ENCODE data around the gene TMEM175. TPM values are rescaled to one million over a fixed set of nuclear protein-coding genes. Genes with fewer than 3 reads are reported as not detected.

Gene TMEM175
- total and polyA plus RNA-seq, 2 of the 4 experiments (the other 2 are of a cell fraction) = 7.7 to 41.9 TPM

DNA sequence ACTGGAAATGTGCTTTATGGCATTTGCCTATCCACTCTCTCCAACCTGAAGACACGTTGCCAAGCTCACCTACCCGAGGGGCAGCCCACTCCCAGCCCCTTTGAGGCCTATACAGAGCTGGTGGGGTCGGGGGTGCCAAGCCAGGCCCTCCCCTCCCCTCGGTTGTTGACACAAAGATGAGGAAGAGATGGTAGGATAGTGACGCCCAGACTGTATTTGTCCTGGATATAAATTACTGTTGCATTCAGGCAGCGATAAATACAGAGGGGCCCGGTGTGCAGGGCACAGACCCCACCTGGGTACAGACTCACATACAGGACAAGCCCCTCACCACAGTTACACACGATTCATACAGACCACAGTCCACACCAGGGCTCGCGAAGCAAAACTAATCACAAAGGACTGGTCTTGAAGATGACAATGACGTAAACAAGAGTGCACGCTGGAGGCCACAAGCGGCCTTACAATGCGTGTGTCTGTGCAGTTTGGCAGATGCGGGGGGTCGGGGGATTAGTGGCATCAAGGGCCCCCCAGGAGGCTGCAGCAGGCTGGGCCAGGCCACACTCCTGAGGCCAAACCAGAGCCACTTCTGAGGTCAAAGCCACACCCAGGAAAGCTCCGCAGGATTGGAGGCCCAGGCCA lies 26.6 kb downstream of the TMEM175 start:
- H4K91ac ChIP-seq (ENCODE audit: insufficient read depth, low read depth, low read length) = no peak overlapping the region
- H3K79me1 ChIP-seq (ENCODE audit: low read depth in 1 of 2, low read length in 2 of 2) = no peaks in the 10 kb centered on the region
- intact Hi-C loops (cut with micrococcal nuclease) = no loop called here
- no peak overlapping the region for H2AK9ac ChIP-seq (replicated peaks; ENCODE audit: low read depth, low read length, poor library complexity)
- in situ Hi-C loops (cut with MboI; ENCODE audit: low sequenced_read_pairs) = no loop called here
- H3K23ac ChIP-seq (ENCODE audit: low read depth, low read length) = no peak overlapping the region
- H4K20me1 ChIP-seq (ENCODE audit: insufficient read depth, low read length) = no peaks in the 10 kb centered on the region; the same call in 1 of the 2 replicates
- ATAC-seq (ENCODE audit: low read depth) (no peak), DNase-seq (no peak)
- H3K36me3 ChIP-seq (ENCODE audit: control insufficient read depth, insufficient read depth, low read length) = peaks cover 42% of the 10 kb centered on the region
- H2BK20ac ChIP-seq (ENCODE audit: low read depth, low read length) = no peak overlapping the region
- 0 out of 2 replicates have a peak, but pooled peaks cover 2% of the 10 kb centered on the region for H3K9me1 ChIP-seq (ENCODE audit: insufficient read depth, low read length)
- WGBS, 2 experiments (ENCODE audit: extremely low coverage in 2 of 2, insufficient read length in 1 of 2) = 82% methylated on average over 6 of the region's 17 CpGs; no CpG with 5 or more reads in 1 of the 2 experiments
- H3K4me2 ChIP-seq (ENCODE audit: low read depth, low read length) = no peak overlapping the region
- H3K18ac ChIP-seq (ENCODE audit: low read depth, low read length) = no peak overlapping the region
- no peak overlapping the region for H2AK5ac ChIP-seq (ENCODE audit: low read depth, low read length)
- no peak overlapping the region for H3K4ac ChIP-seq (ENCODE audit: low read depth, low read length)
- H3K4me3 ChIP-seq (ENCODE audit: insufficient read depth, low read depth, low read length) = no peak overlapping the region
- no peak overlapping the region for H3K27ac ChIP-seq (ENCODE audit: insufficient read depth, low read length)
- TF ChIP-seq POLR2A (IDR thresholded peaks at IDR 0.05; ENCODE audit: low read depth, low read length) (no peak), CHD1 (IDR thresholded peaks at IDR 0.05; ENCODE audit: low read depth, low read length) (no peak), MAFK (IDR thresholded peaks at IDR 0.05; ENCODE audit: low read depth, low read length) (no peak), NFE2L2 (IDR thresholded peaks at IDR 0.05; ENCODE audit: low read depth, low read length) (no peak), RCOR1 (IDR thresholded peaks at IDR 0.05; ENCODE audit: insufficient replicate concordance, low read length) (no peak), RAD21 (IDR thresholded peaks at IDR 0.05; ENCODE audit: low read length) (no peak), RFX5 (IDR thresholded peaks at IDR 0.05; ENCODE audit: low read depth, low read length) (no peak), MAZ (IDR thresholded peaks at IDR 0.05; ENCODE audit: borderline replicate concordance, low read depth, low read length) (no peak), FOS (IDR thresholded peaks at IDR 0.05; ENCODE audit: low read depth, low read length) (no peak), SMC3 (IDR thresholded peaks at IDR 0.05; ENCODE audit: low read depth, low read length) (no peak), CEBPB (IDR thresholded peaks at IDR 0.05; ENCODE audit: low read depth, low read length) (no peak), MXI1 (IDR thresholded peaks at IDR 0.05; ENCODE audit: borderline replicate concordance, low read depth, low read length) (no peak), BHLHE40 (IDR thresholded peaks at IDR 0.05; ENCODE audit: low read depth, low read length) (no peak)
- TF ChIP-seq, protein P1, sequence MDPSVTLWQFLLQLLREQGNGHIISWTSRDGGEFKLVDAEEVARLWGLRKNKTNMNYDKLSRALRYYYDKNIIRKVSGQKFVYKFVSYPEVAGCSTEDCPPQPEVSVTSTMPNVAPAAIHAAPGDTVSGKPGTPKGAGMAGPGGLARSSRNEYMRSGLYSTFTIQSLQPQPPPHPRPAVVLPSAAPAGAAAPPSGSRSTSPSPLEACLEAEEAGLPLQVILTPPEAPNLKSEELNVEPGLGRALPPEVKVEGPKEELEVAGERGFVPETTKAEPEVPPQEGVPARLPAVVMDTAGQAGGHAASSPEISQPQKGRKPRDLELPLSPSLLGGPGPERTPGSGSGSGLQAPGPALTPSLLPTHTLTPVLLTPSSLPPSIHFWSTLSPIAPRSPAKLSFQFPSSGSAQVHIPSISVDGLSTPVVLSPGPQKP (IDR thresholded peaks at IDR 0.05; ENCODE audit: borderline replicate concordance, low read depth, low read length) = no peak
- TF ChIP-seq, protein P2, sequence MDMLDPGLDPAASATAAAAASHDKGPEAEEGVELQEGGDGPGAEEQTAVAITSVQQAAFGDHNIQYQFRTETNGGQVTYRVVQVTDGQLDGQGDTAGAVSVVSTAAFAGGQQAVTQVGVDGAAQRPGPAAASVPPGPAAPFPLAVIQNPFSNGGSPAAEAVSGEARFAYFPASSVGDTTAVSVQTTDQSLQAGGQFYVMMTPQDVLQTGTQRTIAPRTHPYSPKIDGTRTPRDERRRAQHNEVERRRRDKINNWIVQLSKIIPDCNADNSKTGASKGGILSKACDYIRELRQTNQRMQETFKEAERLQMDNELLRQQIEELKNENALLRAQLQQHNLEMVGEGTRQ (IDR thresholded peaks at IDR 0.05; ENCODE audit: low read depth, low read length) = no peak
- TF ChIP-seq, protein P3, sequence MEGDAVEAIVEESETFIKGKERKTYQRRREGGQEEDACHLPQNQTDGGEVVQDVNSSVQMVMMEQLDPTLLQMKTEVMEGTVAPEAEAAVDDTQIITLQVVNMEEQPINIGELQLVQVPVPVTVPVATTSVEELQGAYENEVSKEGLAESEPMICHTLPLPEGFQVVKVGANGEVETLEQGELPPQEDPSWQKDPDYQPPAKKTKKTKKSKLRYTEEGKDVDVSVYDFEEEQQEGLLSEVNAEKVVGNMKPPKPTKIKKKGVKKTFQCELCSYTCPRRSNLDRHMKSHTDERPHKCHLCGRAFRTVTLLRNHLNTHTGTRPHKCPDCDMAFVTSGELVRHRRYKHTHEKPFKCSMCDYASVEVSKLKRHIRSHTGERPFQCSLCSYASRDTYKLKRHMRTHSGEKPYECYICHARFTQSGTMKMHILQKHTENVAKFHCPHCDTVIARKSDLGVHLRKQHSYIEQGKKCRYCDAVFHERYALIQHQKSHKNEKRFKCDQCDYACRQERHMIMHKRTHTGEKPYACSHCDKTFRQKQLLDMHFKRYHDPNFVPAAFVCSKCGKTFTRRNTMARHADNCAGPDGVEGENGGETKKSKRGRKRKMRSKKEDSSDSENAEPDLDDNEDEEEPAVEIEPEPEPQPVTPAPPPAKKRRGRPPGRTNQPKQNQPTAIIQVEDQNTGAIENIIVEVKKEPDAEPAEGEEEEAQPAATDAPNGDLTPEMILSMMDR (conservative IDR thresholded peaks at IDR 0.05; ENCODE audit: low read depth, low read length) = no peak
- POLR2A ChIA-PET (ENCODE audit: unreplicated experiment) = no interaction called here
- no peak overlapping the region for H2BK15ac ChIP-seq (ENCODE audit: low read depth, low read length)
- H3K14ac ChIP-seq (replicated peaks; ENCODE audit: low read depth, low read length) = no peak overlapping the region
- no peak overlapping the region for H4K8ac ChIP-seq (ENCODE audit: low read depth in 2 of 2, low read length in 2 of 2)
- H3K27me3 ChIP-seq (ENCODE audit: control insufficient read depth, insufficient read depth, low read length) = no peaks in the 10 kb centered on the region
- CTCF ChIA-PET = no interaction called here
- H3K4me1 ChIP-seq (ENCODE audit: control insufficient read depth, insufficient read depth, low read length) = no peaks in the 10 kb centered on the region
- no peak overlapping the region for H2BK5ac ChIP-seq (ENCODE audit: low read depth, low read length, poor library complexity, severe bottlenecking)
- H2AFZ ChIP-seq (replicated peaks; ENCODE audit: low read length, poor library complexity) = no peak overlapping the region
- H3K9ac ChIP-seq (ENCODE audit: low read depth, low read length) = no peak overlapping the region
- no peak overlapping the region for H2BK120ac ChIP-seq (ENCODE audit: low read depth, low read length)
- no peak overlapping the region for H3K56ac ChIP-seq (ENCODE audit: extremely low read depth, insufficient read depth, low read length)
- dilution Hi-C loops (cut with HindIII; ENCODE audit: low sequenced_read_pairs, unreplicated experiment) = no loop called here
- no TSS peak for BruUV-seq (replicated peaks)
- no peak overlapping the region for H4K5ac ChIP-seq (ENCODE audit: low read depth, low read length)
- no peaks in the 10 kb centered on the region for H3K9me3 ChIP-seq (ENCODE audit: control insufficient read depth, insufficient read depth, low read length)
